Chondrocyte (in vitro differentiated cells): ENCODE results near the gene SHCBP1L. TPM values are rescaled to one million over a fixed set of nuclear protein-coding genes. Genes with fewer than 3 reads are reported as not detected.
A peak's percentile ranks its signal among the peaks of the same experiment; 100 is the strongest.
"Not testable (repeated sequence)": the region's sequence is repeated elsewhere in the genome, so short reads cannot be mapped to it uniquely, and the experiment has no call there.

ENCODE experiments used
- DNase-seq: peaks from one replicate; pipeline ENCODE4 v3.0.0; 2021; ENCODE audit warnings: mixed read lengths, low spot score
- H3K27ac Mint-ChIP-seq: one replicate; pipeline ENCODE4 v1.8.0; 2021; ENCODE audit warnings: mild to moderate bottlenecking, moderate library complexity, mixed read lengths; ENCODE audit not compliant: unreplicated experiment
- H3K27me3 Mint-ChIP-seq: 2 replicates; pipeline ENCODE4 v1.8.0; 2021; ENCODE audit warnings: low read depth, mixed read lengths
- H3K36me3 Mint-ChIP-seq: 2 replicates; pipeline ENCODE4 v1.8.0; 2021; ENCODE audit warnings: low read depth, mixed read lengths
- H3K4me1 Mint-ChIP-seq: 2 replicates; pipeline ENCODE4 v1.8.0; 2021; ENCODE audit warnings: low read depth, mild to moderate bottlenecking, mixed read lengths
- H3K4me3 Mint-ChIP-seq: one replicate; pipeline ENCODE4 v1.8.0; 2021; ENCODE audit warnings: mild to moderate bottlenecking, moderate library complexity, mixed read lengths; ENCODE audit not compliant: unreplicated experiment
- H3K9me3 Mint-ChIP-seq: 2 replicates; pipeline ENCODE4 v1.8.0; 2021; ENCODE audit warnings: low read depth, mixed read lengths
- total RNA-seq: library from RNA; stranded (reverse); gene quantifications from 3 replicates; pipeline ENCODE4 v1.2.1, GENCODE V29; 2021
- TF ChIP-seq, protein P1 (sequence below): fragments of 200-600 bp; sonication (generic); IDR thresholded peaks from 2 replicates; pipeline ENCODE4 v1.5.0; 2021; ENCODE audit warnings: antibody characterized with exemption, mild to moderate bottlenecking, moderate library complexity

SHCBP1L gene
- total RNA-seq, 1 donor from 2014 or later, result not detected

DNA sequence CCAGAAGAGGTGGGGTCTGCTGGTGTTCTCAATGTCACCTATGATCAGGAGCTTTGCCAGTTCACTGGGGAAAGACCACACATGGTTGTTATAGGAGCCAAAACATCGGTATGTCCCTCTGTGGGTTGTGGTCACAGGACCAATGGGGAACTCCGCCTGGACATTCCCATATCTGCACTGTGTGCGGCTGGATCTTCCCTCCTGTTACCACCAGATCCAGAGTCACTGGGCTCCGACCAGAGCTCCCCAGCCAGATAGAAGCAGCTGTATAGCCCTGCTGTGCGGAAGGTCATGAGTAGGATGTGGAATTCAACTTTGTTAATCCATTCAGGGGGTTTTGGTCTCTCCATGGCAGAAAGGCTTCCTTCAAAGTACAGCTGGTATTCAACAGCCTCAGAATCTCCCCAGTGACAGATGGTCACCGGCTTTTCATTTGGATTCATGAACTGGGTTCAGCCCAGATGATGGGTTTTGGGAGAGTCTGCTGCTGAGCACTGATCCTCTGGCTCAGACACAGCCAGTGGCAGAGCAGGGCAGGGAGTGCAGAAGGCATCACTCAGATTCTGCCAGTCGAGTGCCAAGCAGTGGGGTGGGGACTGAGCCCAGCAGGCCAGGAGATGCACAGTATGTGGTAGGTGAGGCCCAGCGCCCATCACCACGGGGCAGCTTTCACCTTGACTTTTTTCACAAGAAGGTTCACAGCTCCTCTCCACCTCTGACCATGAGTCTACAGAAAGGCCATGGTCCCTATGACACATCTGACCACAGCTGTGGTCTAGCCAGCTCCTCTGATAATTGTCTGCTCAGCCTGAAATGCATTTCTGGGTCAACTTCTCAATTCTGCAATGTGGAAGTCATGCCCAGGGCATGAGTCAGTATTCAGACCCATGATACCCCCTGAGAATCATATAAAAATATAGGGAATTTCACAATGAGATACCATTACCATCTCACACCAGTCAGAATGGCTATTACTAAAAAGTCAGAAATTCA, 2.9 kb upstream of the SHCBP1L start:
- H3K27ac Mint-ChIP-seq, result peak overlapping the region; percentile 64
- no peak for DNase-seq
- no peak overlapping the region for H3K4me3 Mint-ChIP-seq
- H3K27me3 Mint-ChIP-seq, result no peaks in the 10 kb centered on the region
- H3K4me1 Mint-ChIP-seq, result peaks cover 11% of the 10 kb centered on the region
- H3K9me3 Mint-ChIP-seq, result no peaks in the 10 kb centered on the region
- H3K36me3 Mint-ChIP-seq, result no peaks in the 10 kb centered on the region
- TF ChIP-seq, protein P1, sequence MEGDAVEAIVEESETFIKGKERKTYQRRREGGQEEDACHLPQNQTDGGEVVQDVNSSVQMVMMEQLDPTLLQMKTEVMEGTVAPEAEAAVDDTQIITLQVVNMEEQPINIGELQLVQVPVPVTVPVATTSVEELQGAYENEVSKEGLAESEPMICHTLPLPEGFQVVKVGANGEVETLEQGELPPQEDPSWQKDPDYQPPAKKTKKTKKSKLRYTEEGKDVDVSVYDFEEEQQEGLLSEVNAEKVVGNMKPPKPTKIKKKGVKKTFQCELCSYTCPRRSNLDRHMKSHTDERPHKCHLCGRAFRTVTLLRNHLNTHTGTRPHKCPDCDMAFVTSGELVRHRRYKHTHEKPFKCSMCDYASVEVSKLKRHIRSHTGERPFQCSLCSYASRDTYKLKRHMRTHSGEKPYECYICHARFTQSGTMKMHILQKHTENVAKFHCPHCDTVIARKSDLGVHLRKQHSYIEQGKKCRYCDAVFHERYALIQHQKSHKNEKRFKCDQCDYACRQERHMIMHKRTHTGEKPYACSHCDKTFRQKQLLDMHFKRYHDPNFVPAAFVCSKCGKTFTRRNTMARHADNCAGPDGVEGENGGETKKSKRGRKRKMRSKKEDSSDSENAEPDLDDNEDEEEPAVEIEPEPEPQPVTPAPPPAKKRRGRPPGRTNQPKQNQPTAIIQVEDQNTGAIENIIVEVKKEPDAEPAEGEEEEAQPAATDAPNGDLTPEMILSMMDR, result no peak

- Mint-ChIP-seq H3K4me1 (peaks cover 11% of the 10 kb centered on the region), H3K9me3 (no peaks in the 10 kb centered on the region), H3K4me3 (no peak overlapping the region), H3K36me3 (no peaks in the 10 kb centered on the region), H3K27me3 (no peaks in the 10 kb centered on the region), H3K27ac (no peak overlapping the region)
- no peak for DNase-seq
- TF ChIP-seq, protein P1, result no peak
Measured at GRCh38 chr1:182953826-182954225, 860 bp upstream of the SHCBP1L start.

- H3K9me3 Mint-ChIP-seq, H3K4me1 Mint-ChIP-seq, DNase-seq, H3K4me3 Mint-ChIP-seq, H3K27ac Mint-ChIP-seq, H3K36me3 Mint-ChIP-seq: not testable (repeated sequence)
- H3K27me3 Mint-ChIP-seq, result peaks cover 13% of the 10 kb centered on the region
Measured at GRCh38 chr1:182943336-182943735, 9.6 kb downstream of the SHCBP1L start.

- H3K27me3 Mint-ChIP-seq, result peaks cover 13% of the 10 kb centered on the region
- not testable (repeated sequence) for H3K9me3 Mint-ChIP-seq, DNase-seq, H3K4me1 Mint-ChIP-seq, H3K36me3 Mint-ChIP-seq, H3K27ac Mint-ChIP-seq
- H3K4me3 Mint-ChIP-seq, result peak overlapping the region; percentile 66
Measured at GRCh38 chr1:182942145-182942544, 10.8 kb downstream of the SHCBP1L start.

DNA sequence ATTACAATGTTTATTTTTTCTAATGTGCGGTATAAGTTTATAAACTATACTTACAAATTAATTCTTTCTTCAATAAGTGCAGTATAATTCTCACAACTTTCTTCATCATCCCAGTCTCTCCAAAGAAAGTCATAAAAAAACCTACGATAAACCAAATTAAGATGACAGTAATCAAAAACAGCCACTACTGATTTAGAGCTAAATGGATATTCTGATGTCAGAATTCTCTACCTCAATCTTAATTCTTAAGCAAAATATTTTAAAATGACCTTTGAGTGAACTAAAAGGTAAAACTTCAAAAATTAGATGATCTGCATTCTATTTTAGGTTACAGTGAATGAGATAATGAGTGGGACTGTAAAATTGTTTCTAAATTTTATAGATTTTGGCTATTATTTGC, 13.6 kb downstream of the SHCBP1L start:
- H3K4me3 Mint-ChIP-seq, result no peak overlapping the region
- H3K36me3 Mint-ChIP-seq, result peaks cover 11% of the 10 kb centered on the region
- peaks cover 5% of the 10 kb centered on the region for H3K4me1 Mint-ChIP-seq
- DNase-seq, result no peak
- no peak overlapping the region for H3K27ac Mint-ChIP-seq
- peaks cover 20% of the 10 kb centered on the region for H3K27me3 Mint-ChIP-seq
- peaks cover 16% of the 10 kb centered on the region for H3K9me3 Mint-ChIP-seq
- TF ChIP-seq, protein P1, result no peak

DNA sequence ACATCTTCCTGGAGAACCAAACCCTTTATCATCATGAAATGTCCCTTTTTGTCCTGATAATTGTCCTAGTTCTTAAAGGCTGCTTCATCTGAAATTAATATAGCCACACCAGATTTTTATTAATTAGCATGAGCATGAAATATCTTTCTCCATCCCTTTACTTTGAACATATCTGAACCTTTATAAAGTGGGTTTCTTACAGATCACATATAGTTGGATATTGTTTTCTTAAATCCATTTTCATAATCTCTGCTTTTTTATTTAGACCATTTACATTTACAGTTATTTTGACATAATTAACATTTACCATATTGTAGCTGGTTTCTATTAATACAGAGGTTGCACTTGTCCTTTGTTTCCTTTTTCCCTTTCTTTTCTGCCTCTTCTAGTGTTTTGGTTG, 17.2 kb downstream of the SHCBP1L start:
- Mint-ChIP-seq H3K27ac (no peak overlapping the region), H3K4me3 (no peak overlapping the region), H3K36me3 (peaks cover 11% of the 10 kb centered on the region), H3K4me1 (no peaks in the 10 kb centered on the region), H3K27me3 (peaks cover 15% of the 10 kb centered on the region), H3K9me3 (peaks cover 20% of the 10 kb centered on the region)
- DNase-seq, result no peak
- TF ChIP-seq, protein P1, result no peak
